ENCODE results near the gene OR52I2. TPM values are rescaled to one million over a fixed set of nuclear protein-coding genes. Genes with fewer than 3 reads are reported as not detected.

OR52I2 gene
- polyA plus RNA-seq, 1 donor from 2014 or later, result not detected

DNA sequence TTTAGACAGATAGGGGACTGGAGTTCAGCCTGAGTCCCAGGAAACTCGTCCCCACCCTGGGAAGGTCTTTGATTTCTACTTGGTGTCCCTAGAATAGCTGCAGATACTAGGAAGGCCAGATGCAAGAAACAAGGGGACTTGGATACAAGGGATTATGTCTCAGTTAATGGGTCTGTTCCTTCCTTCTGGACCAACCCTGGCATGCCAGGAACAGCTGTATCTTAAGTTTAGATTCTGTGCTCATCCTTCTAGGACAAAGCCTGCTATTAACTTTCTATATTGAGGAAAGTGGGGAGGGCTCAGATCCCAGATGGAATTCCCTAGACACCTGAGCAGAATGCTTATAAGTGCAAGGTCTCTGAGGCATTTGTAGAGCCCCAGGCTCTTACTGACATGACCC lies 40.5 kb upstream of the OR52I2 start:
- H3F3A ChIP-seq (ENCODE audit: insufficient read depth, low read length, poor library complexity, severe bottlenecking), result no peaks in the 10 kb centered on the region
- no peak for TF ChIP-seq EP300 (conservative IDR thresholded peaks at IDR 0.05; ENCODE audit: poor library complexity, severe bottlenecking)
- TF ChIP-seq MXI1 (conservative IDR thresholded peaks at IDR 0.05; ENCODE audit: poor library complexity, severe bottlenecking), result no peak
- TF ChIP-seq, protein P1, sequence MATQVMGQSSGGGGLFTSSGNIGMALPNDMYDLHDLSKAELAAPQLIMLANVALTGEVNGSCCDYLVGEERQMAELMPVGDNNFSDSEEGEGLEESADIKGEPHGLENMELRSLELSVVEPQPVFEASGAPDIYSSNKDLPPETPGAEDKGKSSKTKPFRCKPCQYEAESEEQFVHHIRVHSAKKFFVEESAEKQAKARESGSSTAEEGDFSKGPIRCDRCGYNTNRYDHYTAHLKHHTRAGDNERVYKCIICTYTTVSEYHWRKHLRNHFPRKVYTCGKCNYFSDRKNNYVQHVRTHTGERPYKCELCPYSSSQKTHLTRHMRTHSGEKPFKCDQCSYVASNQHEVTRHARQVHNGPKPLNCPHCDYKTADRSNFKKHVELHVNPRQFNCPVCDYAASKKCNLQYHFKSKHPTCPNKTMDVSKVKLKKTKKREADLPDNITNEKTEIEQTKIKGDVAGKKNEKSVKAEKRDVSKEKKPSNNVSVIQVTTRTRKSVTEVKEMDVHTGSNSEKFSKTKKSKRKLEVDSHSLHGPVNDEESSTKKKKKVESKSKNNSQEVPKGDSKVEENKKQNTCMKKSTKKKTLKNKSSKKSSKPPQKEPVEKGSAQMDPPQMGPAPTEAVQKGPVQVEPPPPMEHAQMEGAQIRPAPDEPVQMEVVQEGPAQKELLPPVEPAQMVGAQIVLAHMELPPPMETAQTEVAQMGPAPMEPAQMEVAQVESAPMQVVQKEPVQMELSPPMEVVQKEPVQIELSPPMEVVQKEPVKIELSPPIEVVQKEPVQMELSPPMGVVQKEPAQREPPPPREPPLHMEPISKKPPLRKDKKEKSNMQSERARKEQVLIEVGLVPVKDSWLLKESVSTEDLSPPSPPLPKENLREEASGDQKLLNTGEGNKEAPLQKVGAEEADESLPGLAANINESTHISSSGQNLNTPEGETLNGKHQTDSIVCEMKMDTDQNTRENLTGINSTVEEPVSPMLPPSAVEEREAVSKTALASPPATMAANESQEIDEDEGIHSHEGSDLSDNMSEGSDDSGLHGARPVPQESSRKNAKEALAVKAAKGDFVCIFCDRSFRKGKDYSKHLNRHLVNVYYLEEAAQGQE (IDR thresholded peaks at IDR 0.05; ENCODE audit: borderline replicate concordance), result no peak
- no peak for TF ChIP-seq RAD21 (conservative IDR thresholded peaks at IDR 0.05)
- TF ChIP-seq SMC3 (conservative IDR thresholded peaks at IDR 0.05; ENCODE audit: poor library complexity), result no peak
- TF ChIP-seq TAF1 (IDR thresholded peaks at IDR 0.05; ENCODE audit: low read depth), result no peak
- no peak for TF ChIP-seq POLR2AphosphoS5 (IDR thresholded peaks at IDR 0.05)
- TF ChIP-seq, protein P2, sequence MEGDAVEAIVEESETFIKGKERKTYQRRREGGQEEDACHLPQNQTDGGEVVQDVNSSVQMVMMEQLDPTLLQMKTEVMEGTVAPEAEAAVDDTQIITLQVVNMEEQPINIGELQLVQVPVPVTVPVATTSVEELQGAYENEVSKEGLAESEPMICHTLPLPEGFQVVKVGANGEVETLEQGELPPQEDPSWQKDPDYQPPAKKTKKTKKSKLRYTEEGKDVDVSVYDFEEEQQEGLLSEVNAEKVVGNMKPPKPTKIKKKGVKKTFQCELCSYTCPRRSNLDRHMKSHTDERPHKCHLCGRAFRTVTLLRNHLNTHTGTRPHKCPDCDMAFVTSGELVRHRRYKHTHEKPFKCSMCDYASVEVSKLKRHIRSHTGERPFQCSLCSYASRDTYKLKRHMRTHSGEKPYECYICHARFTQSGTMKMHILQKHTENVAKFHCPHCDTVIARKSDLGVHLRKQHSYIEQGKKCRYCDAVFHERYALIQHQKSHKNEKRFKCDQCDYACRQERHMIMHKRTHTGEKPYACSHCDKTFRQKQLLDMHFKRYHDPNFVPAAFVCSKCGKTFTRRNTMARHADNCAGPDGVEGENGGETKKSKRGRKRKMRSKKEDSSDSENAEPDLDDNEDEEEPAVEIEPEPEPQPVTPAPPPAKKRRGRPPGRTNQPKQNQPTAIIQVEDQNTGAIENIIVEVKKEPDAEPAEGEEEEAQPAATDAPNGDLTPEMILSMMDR (IDR thresholded peaks at IDR 0.05; ENCODE audit: poor library complexity, severe bottlenecking), result no peak
- no peak for TF ChIP-seq EZH2 (IDR thresholded peaks at IDR 0.05; ENCODE audit: borderline replicate concordance, insufficient read depth, low read length, poor library complexity, severe bottlenecking)

DNA sequence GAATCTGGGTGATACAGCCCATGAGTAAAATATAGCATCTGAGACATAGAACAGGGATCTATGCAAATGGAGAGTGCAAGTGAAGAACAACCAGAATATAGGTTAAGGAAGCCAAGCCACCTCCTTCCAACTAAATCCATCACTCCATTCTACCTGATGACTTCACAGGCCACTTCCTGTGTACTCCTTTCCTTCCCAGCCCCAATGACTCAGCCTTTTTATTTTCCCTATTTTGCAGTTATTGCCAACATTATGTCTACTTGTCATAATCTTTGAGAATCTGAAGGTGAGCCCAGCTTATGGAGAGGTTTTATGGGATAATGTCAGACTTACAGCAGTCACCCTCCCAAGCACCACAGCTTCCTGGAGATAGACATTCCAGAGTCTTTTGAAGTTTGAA lies 38.0 kb upstream of the OR52I2 start:
- H3K36me3 ChIP-seq (ENCODE audit: insufficient read depth, low read length), result no peaks in the 10 kb centered on the region
- H3K4me3 ChIP-seq (ENCODE audit: low read length), result no peak overlapping the region
- H3K27ac ChIP-seq (ENCODE audit: low read length), result no peak overlapping the region
- no peaks in the 10 kb centered on the region for H3K9me2 ChIP-seq (ENCODE audit: insufficient read depth, low read length)
- no peaks in the 10 kb centered on the region for H3K9me3 ChIP-seq (ENCODE audit: low read length)
- H2AFZ ChIP-seq (ENCODE audit: low read depth, low read length), result no peak overlapping the region
- H3K27me3 ChIP-seq (ENCODE audit: insufficient read depth, low read depth, low read length), result no peaks in the 10 kb centered on the region
- no peak overlapping the region for H3K9ac ChIP-seq (ENCODE audit: low read length)
- no peaks in the 10 kb centered on the region for H3K79me2 ChIP-seq (replicated peaks; ENCODE audit: insufficient read depth, low read length)
- H4K20me1 ChIP-seq (ENCODE audit: insufficient read depth), result no peaks in the 10 kb centered on the region
- H3K4me2 ChIP-seq (ENCODE audit: low read length), result no peak overlapping the region
- no peaks in the 10 kb centered on the region for H3F3A ChIP-seq (ENCODE audit: insufficient read depth, low read length, poor library complexity, severe bottlenecking)
- TF ChIP-seq TAF1 (IDR thresholded peaks at IDR 0.05; ENCODE audit: low read depth), result no peak
- TF ChIP-seq, protein P2 (IDR thresholded peaks at IDR 0.05; ENCODE audit: poor library complexity, severe bottlenecking), result no peak
- no peak for TF ChIP-seq EP300 (conservative IDR thresholded peaks at IDR 0.05; ENCODE audit: poor library complexity, severe bottlenecking)
- TF ChIP-seq POLR2AphosphoS5 (IDR thresholded peaks at IDR 0.05), result no peak

More for the DNA sequence above, 40.5 kb upstream of the OR52I2 start:
- no peak overlapping the region for H3K4me2 ChIP-seq (ENCODE audit: low read length)
- no peaks in the 10 kb centered on the region for H3K27me3 ChIP-seq (ENCODE audit: insufficient read depth, low read depth, low read length)
- H3K36me3 ChIP-seq (ENCODE audit: insufficient read depth, low read length), result no peaks in the 10 kb centered on the region
- no peaks in the 10 kb centered on the region for H3K9me3 ChIP-seq (ENCODE audit: low read length)
- no peak overlapping the region for H3K4me3 ChIP-seq (ENCODE audit: low read length)
- no peaks in the 10 kb centered on the region for H4K20me1 ChIP-seq (ENCODE audit: insufficient read depth)
- H3K27ac ChIP-seq (ENCODE audit: low read length), result no peak overlapping the region
- no peak overlapping the region for H3K9ac ChIP-seq (ENCODE audit: low read length)
- H3K9me2 ChIP-seq (ENCODE audit: insufficient read depth, low read length), result no peaks in the 10 kb centered on the region
- no peak overlapping the region for H2AFZ ChIP-seq (ENCODE audit: low read depth, low read length)
- H3K79me2 ChIP-seq (replicated peaks; ENCODE audit: insufficient read depth, low read length), result no peaks in the 10 kb centered on the region

Measured in neural cell (in vitro differentiated cells).